Hepatocyte (in vitro differentiated cells): ENCODE results near the gene DKK3.

ENCODE experiments used
- EZH2 ChIP-seq: fragments of 200-600 bp; sonication (generic); IDR thresholded peaks from 2 replicates; pipeline ENCODE4 v1.6.1; 2016; ENCODE audit warnings: antibody characterized with exemption, mild to moderate bottlenecking, borderline replicate concordance
- EZH2phosphoT487 ChIP-seq: fragments of 200-600 bp; sonication (generic); IDR thresholded peaks from one replicate; pipeline ENCODE4 v1.6.1; 2018; ENCODE audit warnings: antibody characterized with exemption, mild to moderate bottlenecking, low read depth, moderate library complexity; ENCODE audit not compliant: unreplicated experiment, severe bottlenecking
- TF ChIP-seq, protein P1 (sequence below): fragments of 200-600 bp; sonication (generic); IDR thresholded peaks from 2 replicates; pipeline ENCODE4 v1.5.1; 2016; ENCODE audit warnings: antibody characterized with exemption, mild to moderate bottlenecking; ENCODE audit not compliant: poor library complexity

DNA sequence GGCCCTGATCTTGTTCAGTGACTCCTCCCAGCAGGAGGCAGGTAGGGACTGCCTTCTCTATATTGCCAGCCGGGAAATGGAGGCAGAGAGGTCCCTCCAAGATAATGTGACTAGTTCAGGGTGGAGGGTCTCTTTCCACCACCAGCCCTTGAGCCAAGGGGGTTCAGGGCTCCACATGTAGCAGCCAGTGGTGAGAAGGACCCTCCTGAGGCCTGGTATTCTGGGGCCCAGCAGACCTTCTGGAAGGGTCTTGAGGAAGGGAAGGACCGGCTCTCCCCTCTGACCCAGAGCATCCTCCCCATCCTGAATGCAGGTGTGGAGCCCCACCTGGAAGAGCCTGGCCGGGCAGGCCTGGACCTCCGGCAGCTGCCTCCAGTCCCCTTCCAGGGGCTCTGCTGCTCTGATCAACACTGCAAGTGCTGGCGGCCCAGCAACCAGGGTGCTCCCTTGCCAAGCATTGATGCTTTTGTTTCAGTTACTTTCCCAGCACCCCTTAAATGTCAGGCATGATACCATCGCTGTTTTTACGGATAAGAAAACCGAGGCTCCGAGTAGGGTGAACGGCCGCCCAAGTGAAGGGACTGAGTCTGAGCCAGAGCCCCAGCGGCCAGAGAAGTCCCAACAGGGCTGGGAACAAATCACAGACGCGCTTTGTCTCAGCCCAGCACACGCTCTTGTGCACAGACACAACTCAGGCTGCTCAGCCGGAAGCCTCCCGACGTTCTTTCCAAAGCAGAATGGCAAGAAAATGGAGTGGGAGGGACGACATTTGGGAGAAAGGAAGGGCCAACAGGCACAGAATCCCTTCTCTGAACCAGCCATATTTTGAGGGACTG, 38.8 kb downstream of the DKK3 start:
- TF ChIP-seq, protein P1, sequence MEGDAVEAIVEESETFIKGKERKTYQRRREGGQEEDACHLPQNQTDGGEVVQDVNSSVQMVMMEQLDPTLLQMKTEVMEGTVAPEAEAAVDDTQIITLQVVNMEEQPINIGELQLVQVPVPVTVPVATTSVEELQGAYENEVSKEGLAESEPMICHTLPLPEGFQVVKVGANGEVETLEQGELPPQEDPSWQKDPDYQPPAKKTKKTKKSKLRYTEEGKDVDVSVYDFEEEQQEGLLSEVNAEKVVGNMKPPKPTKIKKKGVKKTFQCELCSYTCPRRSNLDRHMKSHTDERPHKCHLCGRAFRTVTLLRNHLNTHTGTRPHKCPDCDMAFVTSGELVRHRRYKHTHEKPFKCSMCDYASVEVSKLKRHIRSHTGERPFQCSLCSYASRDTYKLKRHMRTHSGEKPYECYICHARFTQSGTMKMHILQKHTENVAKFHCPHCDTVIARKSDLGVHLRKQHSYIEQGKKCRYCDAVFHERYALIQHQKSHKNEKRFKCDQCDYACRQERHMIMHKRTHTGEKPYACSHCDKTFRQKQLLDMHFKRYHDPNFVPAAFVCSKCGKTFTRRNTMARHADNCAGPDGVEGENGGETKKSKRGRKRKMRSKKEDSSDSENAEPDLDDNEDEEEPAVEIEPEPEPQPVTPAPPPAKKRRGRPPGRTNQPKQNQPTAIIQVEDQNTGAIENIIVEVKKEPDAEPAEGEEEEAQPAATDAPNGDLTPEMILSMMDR: no peak
- TF ChIP-seq EZH2phosphoT487 (no peak), EZH2 (no peak)
